ENCODE measurements around the gene FBN3.
"Not testable (repeated sequence)": the region's sequence is repeated elsewhere in the genome, so short reads cannot be mapped to it uniquely, and the experiment has no call there.

The FBN3 gene

DNA sequence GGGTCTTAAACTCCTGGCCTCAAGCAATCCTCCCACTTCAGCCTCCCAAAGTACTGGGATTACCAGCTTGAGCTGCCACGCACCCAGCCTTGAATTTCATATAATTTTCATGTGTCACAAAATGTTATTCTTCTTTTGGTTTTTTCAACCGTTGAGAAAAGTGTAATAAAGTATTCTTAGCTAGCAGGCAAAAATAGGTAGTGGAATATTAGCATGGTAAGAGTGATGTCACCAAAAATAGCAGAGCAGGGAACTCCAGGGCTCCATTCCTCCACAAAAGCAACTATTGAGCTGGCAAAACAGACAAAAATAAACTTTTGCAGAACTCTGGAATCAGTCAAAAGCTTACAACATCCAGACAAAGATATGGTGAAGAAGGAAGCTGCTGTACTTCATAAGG is 43.9 kb downstream of the FBN3 start:
- TF ChIP-seq GABPA (IDR thresholded peaks at IDR 0.05; ENCODE audit: low read depth) (no peak), SPI1 (IDR thresholded peaks at IDR 0.05; ENCODE audit: borderline replicate concordance, low read depth) (no peak)
- TF ChIP-seq, protein P1, sequence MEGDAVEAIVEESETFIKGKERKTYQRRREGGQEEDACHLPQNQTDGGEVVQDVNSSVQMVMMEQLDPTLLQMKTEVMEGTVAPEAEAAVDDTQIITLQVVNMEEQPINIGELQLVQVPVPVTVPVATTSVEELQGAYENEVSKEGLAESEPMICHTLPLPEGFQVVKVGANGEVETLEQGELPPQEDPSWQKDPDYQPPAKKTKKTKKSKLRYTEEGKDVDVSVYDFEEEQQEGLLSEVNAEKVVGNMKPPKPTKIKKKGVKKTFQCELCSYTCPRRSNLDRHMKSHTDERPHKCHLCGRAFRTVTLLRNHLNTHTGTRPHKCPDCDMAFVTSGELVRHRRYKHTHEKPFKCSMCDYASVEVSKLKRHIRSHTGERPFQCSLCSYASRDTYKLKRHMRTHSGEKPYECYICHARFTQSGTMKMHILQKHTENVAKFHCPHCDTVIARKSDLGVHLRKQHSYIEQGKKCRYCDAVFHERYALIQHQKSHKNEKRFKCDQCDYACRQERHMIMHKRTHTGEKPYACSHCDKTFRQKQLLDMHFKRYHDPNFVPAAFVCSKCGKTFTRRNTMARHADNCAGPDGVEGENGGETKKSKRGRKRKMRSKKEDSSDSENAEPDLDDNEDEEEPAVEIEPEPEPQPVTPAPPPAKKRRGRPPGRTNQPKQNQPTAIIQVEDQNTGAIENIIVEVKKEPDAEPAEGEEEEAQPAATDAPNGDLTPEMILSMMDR (IDR thresholded peaks at IDR 0.05; ENCODE audit: insufficient read depth, low read length) = no peak

DNA sequence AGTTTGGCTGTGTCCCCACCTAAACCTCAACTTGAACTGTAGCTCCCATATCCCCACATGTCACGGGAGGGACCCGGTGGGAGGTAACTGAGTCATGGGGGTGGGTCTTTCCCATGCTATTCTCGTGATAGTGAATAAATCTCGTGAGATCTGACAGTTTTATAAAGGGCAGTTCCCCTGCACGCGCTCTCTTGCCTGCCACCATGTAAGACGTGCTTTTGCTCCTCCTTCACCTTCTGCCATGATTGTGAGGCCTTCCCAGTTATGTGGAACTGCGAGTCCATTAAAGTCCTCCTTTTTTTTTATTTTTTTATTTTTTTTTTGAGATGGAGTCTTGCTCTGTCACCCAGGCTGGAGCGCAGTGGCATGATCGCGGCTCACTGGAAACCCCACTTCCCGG is 47.5 kb downstream of the FBN3 start:
- H3K27me3 ChIP-seq (ENCODE audit: insufficient read depth, poor library complexity, severe bottlenecking); H3K4me3 ChIP-seq (replicated peaks; ENCODE audit: insufficient read depth, low read length); H3K27ac ChIP-seq (replicated peaks); DNase-seq (ENCODE audit: low read depth in 1 of 2, low spot score in 1 of 2): not testable (repeated sequence)

More for the DNA sequence above, 43.9 kb downstream of the FBN3 start:
- DNase-seq (ENCODE audit: low read depth in 1 of 2, low spot score in 1 of 2) = no peak
- peaks cover 4% of the 10 kb centered on the region for H3K27me3 ChIP-seq (ENCODE audit: insufficient read depth, poor library complexity, severe bottlenecking)
- H3K27ac ChIP-seq (replicated peaks) = no peak overlapping the region
- no peak overlapping the region for H3K4me3 ChIP-seq (replicated peaks; ENCODE audit: insufficient read depth, low read length)

DNA sequence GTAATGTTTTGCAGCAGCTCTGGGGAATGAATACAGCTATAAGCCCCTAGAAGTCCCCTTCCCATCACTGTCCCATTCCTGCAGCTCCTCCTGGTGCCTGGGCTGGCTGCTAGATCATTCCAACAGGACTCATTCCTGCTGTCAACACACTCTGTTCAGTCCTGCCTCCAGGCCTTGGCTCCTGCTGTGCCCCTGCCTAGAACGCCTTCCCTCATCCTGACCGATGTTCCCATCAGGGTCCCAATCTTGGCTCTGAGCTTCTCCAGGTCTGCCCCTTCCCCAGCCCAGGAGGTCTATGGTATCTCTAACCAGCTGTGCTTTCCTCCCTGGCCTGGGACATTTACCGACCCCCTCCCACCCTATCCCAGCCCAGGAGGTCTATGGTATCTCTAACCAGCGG is 48.1 kb downstream of the FBN3 start:
- Histone ChIP-seq H3K27me3 (ENCODE audit: insufficient read depth, poor library complexity, severe bottlenecking) (no peaks in the 10 kb centered on the region), H3K4me3 (replicated peaks; ENCODE audit: insufficient read depth, low read length) (no peak overlapping the region), H3K27ac (replicated peaks) (no peak overlapping the region)
- TF ChIP-seq, protein P1 (IDR thresholded peaks at IDR 0.05; ENCODE audit: insufficient read depth, low read length) = no peak
- TF ChIP-seq SPI1 (IDR thresholded peaks at IDR 0.05; ENCODE audit: borderline replicate concordance, low read depth) (no peak), POLR2AphosphoS5 (IDR thresholded peaks at IDR 0.05; ENCODE audit: low read depth) (no peak), GABPA (IDR thresholded peaks at IDR 0.05; ENCODE audit: low read depth) (no peak)
- TF ChIP-seq, protein P2, sequence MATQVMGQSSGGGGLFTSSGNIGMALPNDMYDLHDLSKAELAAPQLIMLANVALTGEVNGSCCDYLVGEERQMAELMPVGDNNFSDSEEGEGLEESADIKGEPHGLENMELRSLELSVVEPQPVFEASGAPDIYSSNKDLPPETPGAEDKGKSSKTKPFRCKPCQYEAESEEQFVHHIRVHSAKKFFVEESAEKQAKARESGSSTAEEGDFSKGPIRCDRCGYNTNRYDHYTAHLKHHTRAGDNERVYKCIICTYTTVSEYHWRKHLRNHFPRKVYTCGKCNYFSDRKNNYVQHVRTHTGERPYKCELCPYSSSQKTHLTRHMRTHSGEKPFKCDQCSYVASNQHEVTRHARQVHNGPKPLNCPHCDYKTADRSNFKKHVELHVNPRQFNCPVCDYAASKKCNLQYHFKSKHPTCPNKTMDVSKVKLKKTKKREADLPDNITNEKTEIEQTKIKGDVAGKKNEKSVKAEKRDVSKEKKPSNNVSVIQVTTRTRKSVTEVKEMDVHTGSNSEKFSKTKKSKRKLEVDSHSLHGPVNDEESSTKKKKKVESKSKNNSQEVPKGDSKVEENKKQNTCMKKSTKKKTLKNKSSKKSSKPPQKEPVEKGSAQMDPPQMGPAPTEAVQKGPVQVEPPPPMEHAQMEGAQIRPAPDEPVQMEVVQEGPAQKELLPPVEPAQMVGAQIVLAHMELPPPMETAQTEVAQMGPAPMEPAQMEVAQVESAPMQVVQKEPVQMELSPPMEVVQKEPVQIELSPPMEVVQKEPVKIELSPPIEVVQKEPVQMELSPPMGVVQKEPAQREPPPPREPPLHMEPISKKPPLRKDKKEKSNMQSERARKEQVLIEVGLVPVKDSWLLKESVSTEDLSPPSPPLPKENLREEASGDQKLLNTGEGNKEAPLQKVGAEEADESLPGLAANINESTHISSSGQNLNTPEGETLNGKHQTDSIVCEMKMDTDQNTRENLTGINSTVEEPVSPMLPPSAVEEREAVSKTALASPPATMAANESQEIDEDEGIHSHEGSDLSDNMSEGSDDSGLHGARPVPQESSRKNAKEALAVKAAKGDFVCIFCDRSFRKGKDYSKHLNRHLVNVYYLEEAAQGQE (IDR thresholded peaks at IDR 0.05; ENCODE audit: insufficient replicate concordance, low read depth) = no peak
- no peak for DNase-seq (ENCODE audit: low read depth in 1 of 2, low spot score in 1 of 2)

DNA sequence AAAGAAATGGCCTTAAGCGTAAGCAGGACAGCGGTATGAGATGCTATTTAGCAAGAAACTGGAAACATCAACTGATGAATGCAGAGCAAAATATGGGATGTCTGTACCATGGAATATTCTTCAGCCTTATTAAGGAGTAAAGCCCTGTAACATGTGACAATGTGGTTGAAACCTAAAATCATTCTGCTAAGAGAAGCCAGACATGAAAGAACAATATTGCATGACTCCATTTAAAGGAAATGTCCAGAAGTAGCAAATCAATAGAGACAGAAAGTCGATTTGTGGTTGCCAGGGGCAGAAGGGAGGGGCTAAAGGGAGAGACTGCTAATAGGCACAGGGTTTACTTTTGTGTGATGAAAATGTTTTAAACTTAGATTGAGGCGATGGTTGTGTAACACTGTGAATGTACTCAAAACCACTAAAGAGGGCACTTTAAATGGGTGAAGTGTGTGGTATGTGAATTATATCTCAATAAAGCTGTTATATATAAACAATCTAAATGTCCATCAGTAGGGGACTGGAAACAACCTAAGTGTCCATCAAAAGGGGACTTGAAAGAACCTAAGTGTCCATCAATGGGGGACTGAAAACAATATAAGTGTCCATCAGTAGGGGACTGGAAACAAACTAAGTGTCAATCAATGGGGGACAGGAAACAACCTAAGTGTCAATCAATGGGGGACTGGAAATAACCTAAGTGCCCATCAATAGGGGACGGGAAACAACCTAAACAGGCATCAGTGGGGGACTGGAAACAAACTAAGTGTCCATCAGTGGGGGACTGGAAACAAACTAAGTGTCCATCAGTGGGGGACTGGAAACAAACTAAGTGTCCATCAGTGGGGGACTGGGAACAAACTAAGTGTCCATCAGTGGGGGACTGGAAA is 51.5 kb downstream of the FBN3 start:
- TF ChIP-seq, protein P1 (IDR thresholded peaks at IDR 0.05; ENCODE audit: insufficient read depth, low read length) = no peak
- TF ChIP-seq POLR2AphosphoS5 (IDR thresholded peaks at IDR 0.05; ENCODE audit: low read depth) (no peak), SPI1 (IDR thresholded peaks at IDR 0.05; ENCODE audit: borderline replicate concordance, low read depth) (no peak), GABPA (IDR thresholded peaks at IDR 0.05; ENCODE audit: low read depth) (no peak)
- TF ChIP-seq, protein P2 (IDR thresholded peaks at IDR 0.05; ENCODE audit: insufficient replicate concordance, low read depth) = no peak
- no peak overlapping the region for H3K27ac ChIP-seq (replicated peaks)
- DNase-seq (ENCODE audit: low read depth in 1 of 2, low spot score in 1 of 2) = no peak
- no peak overlapping the region for H3K4me3 ChIP-seq (replicated peaks; ENCODE audit: insufficient read depth, low read length)
- H3K27me3 ChIP-seq (ENCODE audit: insufficient read depth, poor library complexity, severe bottlenecking) = no peaks in the 10 kb centered on the region
